Upper lobe of left lung (tissue), 4 donors: ENCODE measurements around the gene TWNK.
A peak's percentile ranks its signal among the peaks of the same experiment; 100 is the strongest.

ENCODE experiments used
- POLR2A ChIP-seq, 4 donors: fragments of 450-650 bp; IDR thresholded peaks; one replicate each; pipeline ENCODE4 v1.5.1; 2016 to 2017; ENCODE audit warnings: antibody characterized with exemption in 4 of 4, mild to moderate bottlenecking in 2 of 4
- POLR2AphosphoS5 ChIP-seq, 2 donors: sonication (generic); formaldehyde crosslinking; IDR thresholded peaks; one replicate each; pipeline ENCODE4 v1.5.1; 2017; ENCODE audit warnings: antibody characterized with exemption in 2 of 2
- TF ChIP-seq, protein P1 (sequence below), 6 experiments: fragments of 450-650 bp in 4 of 6; fragments of 200-600 bp in 2 of 6; sonication (generic) in 2 of 6; IDR thresholded peaks; one replicate each; pipeline ENCODE4 v1.5.1; 2016 to 2019; ENCODE audit warnings: antibody characterized with exemption in 6 of 6

DNA sequence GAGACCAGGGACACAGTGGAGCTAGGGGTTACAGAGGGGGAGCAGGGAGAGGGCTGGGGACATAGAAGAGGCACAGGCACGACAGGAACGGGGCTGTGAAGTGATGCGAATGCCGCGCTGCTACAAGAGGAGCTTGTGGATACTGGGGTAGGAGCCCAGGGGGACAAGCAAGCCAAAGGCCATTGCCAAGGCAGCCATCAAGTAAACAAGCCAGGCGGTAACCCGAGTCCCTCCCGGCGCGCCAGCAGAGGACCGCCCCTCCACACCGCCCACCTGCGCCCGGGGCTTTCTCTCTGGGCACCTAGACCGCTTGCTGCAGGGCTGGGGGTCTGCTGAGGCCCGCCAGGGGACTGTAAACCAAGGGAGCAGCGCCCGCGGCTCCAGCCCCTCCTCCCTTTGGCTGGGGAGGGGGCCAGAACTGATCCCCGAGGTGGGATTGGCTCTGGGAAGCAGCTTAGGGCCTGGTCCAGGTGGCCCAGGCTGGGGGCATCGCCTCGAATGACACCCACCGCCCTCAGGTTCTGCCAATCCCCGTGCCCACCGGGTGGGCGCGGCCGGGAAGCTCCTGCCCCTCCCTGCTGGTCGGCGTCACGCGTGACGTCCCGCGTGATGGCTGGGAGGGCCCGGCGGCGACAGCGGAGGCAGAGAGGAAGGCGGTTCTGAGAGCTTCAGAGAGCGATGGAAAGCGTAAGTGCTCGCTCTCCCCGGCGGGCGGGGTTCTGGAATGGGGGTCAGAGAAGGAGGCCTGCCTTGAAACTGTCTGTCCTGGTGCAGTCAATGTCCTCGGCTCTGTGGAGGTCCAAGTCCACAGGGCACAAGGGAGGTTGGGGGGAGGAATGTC is 44.7 kb downstream of the TWNK start:
- TF ChIP-seq, protein P1, sequence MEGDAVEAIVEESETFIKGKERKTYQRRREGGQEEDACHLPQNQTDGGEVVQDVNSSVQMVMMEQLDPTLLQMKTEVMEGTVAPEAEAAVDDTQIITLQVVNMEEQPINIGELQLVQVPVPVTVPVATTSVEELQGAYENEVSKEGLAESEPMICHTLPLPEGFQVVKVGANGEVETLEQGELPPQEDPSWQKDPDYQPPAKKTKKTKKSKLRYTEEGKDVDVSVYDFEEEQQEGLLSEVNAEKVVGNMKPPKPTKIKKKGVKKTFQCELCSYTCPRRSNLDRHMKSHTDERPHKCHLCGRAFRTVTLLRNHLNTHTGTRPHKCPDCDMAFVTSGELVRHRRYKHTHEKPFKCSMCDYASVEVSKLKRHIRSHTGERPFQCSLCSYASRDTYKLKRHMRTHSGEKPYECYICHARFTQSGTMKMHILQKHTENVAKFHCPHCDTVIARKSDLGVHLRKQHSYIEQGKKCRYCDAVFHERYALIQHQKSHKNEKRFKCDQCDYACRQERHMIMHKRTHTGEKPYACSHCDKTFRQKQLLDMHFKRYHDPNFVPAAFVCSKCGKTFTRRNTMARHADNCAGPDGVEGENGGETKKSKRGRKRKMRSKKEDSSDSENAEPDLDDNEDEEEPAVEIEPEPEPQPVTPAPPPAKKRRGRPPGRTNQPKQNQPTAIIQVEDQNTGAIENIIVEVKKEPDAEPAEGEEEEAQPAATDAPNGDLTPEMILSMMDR (IDR thresholded peaks at IDR 0.05), result no peak
- TF ChIP-seq POLR2AphosphoS5 (IDR thresholded peaks at IDR 0.05) (peak; percentile 73 to 78), POLR2A (IDR thresholded peaks at IDR 0.05) (peak in 2 of 4 donors; percentile 54 to 79)
